ENCODE measurements around the gene ZFR2.

ZFR2 gene

DNA sequence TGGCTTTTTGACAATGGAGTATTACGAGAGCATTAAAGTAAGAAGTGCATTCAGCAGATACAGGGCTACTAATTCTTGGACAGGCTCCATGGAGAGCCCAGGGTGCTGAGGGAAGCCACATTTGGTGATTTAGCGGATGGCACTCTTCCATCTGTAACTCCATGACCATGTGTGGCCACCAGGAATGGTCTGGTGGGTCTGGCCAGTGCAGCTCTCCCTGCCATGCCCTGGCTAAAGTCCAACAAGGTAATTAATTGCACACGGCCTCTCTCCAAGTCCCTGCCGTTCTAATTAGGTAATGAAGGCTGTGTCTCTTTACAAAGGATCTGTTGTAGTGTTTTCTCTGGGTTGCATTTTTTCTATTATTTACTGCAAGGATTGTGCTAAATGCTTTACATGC lies 4.3 kb upstream of the ZFR2 start:
- DNase-seq, result no peak

DNA sequence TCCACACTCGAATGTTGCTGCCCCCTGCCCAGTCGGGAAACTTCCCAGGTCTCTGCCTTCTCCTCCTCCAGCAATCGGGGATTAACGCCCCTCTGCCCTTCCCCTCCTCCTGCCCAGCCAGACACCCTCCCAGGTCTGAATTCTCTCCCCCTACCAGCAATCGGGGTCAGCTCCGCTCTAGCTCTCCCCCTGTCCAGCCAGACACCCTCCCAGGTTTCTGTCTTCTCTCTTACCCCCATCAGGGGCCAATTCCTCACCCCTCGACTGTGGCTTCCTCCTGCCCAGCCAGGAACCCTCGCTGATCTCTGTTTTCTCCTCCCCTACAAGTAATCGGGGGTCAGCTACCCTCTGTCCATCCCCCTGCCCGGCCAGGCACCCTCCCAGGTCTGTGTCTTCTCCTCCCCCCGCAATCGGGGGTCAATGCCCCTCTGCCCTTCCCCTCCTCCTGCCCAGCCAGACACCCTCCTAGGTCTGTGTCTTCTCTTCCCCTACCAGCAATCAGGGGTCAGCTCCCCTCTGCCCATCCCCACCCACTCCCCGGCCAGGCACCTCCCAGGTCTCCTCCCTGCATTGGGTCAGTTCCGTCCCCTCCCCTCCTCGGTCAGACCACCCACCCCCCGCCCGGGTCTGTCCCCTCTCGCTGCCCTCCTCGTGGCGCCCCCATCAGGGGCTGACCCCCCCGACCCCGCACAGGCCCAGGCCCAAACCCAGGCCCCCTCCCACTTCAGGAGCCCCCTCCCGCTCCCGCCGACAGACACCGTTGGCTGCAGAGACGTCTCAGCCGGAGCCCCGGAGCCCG lies 668 bp downstream of the ZFR2 start:
- DNase-seq, result no peak

DNA sequence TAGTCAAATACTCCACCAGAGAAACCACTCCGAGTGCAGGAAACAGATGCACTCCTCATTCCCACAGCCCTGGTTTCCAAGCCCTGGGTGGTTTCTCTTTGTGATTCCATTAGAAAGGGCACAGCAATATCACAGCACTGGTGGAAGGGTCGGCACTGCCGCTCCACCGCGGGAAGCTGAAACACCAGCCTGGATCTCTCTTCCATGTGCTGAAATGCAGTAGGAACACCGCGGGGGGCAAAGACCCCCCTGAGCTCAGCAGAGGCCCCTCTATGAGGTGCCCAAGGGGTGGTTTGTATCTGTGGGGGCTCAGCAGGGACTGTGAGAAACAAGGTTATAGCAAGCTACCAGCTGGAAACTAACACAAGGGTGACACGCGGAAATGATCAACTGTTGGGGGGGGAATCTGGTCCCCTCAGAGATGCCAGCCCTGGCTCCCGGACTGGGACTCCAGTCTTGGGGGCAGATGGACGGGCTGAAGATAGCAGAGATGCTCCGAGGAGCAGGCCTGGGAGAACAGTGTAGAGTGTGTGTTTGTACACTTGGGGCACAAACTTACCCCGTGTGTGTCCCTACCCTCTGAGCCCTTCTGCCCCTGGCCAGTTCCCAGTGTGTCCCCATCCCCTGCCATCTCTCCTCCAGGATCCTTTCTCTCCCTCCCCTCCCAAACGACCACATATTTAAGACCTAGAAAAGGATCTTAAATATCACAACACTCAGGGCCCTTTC lies 1.8 kb downstream of the ZFR2 start:
- no peak for DNase-seq

DNA sequence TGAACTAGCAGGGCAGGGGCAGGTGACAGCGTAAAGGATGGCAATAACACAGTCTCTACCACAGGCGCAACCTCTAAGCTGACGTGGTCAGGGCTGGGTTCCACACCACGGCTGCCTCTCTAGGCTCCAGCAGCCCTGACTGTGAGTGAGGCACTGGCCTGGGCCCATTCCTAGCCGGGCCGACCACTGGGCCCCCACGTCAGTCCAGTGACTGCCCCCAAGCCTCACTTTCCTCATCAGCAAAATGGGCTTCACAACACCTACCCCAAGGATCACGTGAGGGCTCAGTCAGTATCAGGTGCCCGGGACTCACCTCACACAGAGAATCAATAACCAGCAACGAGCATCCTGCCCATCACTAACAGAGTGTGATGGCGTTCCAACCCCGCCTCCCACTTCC lies 5.2 kb downstream of the ZFR2 start:
- no peak for DNase-seq

DNA sequence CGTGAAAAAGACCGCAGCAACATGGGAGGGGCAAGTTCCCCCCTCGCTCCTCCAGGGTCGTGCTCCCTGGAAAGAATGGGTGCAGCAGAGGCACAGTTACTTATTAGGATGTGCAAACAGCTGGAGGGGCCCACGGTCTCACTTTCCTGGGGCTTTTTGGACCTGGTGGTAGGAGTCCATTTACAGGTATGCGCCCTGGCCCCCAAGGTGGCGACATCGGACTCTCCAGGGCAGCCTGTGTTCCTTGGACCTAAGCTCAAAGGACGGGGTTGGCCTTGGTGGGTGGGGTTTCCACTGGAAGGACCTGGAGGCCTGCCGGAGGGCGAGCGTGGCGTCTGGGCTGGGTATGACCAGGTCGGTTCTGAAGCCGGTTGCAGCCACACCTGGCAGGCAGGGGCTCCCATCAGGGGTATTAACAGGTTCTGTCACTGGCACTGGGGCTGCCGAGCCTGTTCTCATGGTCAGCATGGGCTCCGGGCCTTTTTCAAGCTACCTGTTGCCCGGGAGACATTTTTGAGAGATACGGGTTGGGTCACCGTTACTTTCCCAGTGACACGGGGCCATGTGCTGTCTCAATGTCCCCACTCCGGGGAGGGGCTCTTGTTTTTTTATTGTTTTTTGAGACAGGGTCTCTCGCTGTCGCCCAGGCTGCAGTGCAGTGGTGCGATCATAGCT lies 5.9 kb downstream of the ZFR2 start:
- DNase-seq, result no peak

DNA sequence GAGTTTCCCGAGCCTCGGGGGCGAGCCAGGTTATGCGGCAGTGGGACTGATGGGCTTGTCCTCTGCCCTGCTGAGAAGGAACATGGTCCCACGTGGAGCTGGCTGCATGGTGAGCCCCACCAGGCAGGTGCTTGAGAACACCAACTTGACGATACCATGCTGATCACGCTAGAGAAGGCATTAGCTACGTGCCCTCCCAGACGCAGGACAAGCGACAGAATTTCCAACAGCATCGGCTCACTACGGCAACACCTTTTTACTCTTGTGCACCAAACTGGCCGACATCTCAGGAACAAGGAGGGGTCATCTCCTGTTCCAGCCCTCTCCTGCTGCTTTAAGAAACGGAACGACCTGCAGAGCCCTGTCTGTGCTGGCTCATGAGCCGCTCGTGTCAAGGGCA lies 8.3 kb downstream of the ZFR2 start:
- no peak for DNase-seq

DNA sequence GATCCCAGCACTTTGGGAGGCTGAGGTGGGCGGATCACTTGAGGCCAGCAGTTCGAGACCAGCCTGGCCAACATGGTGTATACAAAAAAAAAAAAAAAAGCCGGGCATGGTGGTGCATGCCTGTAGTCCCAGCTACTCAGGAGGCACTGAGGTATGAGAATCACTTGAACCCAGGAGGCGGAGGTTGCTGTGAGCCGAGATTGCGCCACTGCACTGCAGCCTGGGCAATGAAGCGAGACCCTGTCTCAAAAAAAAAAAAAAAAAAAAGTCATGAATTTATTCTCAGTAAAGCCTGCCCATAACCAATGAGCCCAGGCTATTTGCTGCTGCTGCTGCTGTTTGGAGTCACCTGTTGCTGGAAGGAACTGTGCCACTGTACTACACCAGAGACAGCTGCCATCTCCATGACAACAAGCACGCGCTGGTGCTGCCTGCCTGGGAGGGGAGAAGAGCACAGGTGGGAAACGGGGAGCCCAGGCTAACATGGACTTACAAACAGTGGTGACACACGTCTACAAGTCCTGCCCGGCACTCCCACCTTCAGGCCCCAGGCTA lies 11.3 kb downstream of the ZFR2 start:
- no peak for DNase-seq

DNA sequence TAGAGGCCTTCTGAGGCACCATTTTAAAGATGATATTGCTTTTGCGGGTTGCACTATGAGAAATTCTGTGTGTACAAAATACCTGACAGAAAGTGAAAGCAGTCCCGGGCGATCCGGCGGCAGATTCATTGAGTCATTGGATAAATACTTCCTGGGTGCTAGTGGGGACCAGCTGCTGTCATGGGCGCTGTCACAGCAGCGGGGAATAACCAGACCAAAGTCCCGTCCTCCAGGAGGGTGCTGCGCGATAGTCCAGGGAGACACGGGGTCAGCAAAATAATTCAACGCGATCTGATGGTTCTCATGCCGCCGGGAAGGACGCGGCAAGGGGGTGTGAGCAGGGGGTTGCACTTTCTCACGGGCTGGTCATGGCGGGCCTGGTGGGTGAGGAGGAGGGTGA lies 13.5 kb downstream of the ZFR2 start:
- DNase-seq, result no peak

DNA sequence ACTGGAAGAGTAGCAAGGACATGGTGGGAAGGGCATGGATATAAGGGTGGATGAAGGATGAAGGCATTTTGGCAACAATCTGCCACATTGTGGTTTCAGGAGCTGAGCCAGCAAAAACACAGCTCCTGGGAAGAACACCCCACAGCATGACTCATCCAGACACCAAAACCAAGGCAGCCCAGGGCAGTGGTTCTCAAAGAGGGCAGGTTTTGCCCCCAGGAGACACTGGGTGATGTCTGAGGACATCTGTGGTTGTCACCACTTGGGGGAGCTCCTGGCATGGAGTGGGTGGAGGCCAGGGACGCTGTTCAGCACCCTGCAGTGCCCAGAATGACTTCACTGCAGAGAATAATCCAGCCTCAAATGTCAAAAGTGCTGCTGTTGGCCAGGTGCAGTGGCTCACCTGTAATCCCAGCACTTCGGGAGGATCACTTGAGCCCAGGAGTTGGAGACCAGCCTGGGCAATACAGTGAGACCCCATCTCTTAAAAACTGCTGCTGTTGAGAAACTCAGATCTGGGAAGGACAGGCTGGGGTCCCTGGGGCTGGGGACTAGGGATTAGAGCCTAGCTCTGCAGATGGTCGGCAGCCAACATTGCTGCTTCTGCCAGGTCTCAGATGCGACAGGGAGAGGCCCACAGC lies 16.1 kb downstream of the ZFR2 start:
- peak; percentile 35 for DNase-seq

DNA sequence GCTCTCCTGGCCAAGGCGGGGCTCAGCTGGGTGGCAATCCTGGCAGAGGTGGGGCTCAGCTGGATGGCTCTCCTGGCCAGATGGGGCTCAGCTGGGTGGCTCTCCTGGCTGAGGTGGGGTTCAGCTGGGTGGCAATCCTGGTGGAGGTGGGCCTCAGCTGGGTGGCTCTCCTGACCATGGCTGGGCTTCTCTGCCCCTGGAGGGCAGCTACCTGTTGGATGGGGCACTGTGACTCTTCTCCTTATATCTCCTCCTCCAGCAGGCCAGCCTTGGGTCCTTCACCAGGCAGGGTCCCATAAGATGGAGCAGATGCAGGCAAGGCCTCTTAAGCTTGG lies 16.7 kb downstream of the ZFR2 start:
- no peak for DNase-seq

DNA sequence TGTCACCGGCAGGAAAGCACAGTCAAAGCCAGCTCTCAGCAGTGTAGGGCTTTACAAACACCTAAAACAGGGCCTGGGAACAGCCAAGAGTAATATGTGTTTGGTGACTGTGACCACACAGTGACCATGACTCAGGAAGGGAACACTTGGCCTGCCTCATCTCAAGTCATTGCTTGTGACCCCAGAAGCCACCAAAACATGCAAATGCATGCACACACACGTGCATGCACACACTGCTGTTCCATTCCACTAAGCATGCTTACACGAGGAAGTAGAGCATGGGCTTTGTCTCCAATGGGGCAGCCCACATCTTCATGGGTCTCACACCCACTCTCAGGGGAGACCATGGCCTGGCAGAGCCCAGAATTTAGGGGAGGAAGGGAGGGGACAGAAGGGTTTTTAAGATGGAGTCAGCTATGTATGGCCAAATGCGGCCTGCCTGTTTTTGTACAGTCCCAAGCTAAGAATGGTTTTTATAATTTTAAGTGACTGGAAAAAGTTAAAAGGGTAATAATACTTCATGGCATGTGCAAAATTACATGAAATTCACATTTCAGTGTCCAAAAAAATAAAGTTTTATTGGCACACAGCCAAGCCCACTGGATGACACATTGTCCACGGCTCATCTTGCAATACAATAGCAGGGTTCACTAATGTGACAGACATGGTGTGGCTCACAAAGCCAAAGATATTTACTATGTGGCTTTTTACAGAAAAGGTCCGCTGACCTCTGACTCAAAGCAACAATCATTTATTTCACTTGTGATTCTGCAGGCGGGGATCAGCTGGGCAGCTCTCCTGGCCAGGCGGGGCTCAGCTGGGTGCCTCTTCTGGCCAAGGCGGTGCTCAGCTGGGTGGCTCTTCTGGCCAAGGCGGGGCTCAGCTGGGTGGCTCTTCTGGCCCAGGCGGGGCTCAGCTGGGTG lies 17.3 kb downstream of the ZFR2 start:
- no peak for DNase-seq

DNA sequence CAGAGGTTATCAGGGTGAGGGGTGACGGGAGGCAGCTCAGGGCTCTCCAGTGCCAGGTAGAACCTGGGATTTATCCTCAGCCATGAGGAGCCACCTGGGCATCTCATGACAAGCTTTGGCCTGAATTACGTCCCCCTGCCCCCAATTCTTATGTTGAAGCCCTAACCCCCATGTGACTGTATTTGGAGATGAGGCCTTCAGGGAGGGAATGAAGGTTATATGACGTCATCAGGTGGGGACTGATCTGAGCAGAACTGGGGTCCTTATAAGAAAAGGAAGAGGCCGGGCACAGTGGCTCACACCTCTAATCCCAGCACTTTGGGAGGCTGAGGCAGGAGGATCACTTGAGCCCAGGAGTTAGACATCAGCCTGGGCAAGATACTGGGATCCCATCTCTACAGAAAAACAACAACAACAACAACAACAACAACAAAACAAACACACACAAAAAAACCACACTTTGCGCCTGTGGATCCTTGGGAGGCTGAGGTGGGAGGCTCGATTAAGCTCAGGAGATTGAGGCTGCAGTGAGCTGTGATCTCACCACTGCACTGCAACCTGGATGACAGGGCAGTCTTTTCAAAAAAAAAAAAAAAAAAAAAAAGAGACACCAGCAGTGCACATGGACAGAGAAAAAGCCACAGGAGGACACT lies 18.4 kb downstream of the ZFR2 start:
- no peak for DNase-seq

DNA sequence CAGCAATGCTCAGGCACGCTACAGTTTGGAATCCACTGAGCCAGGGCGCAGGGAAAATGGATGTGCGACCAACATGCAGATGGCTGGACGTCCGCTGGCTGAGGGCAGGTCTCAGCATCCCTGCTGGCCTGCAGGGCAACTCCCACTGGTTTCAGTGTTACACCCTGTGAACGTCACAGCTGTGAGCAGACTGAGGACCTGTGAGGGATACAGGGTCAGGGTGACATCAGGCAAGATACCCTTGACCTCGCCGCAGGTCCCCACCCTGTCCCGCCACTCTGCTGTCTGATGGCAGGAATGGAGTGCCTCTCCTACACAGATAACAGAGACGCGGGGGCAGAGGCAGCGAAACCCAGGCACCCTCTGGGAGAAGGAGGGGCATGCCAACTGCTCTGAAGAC lies 19.1 kb downstream of the ZFR2 start:
- DNase-seq, result no peak

DNA sequence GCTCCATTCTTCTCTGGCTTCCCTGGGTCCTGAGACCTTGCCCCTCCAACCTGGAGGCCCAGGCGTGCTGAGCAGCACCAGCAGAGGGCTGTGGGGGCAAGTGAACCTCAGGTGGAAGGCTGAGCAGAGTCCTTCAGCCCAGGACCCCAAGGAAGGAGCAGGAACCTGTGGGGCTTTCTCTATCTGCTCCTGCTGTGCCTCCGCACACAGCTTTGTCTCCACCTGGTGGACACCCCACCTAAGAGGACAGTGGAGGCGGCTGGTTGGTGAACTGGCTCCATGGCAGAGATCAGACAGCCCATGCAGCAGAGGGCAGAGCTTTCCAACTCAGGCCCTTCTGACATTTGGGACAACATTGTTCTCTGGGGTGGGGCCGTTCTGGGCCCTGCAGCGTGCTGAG lies 19.7 kb downstream of the ZFR2 start:
- DNase-seq, result peak; percentile 67

DNA sequence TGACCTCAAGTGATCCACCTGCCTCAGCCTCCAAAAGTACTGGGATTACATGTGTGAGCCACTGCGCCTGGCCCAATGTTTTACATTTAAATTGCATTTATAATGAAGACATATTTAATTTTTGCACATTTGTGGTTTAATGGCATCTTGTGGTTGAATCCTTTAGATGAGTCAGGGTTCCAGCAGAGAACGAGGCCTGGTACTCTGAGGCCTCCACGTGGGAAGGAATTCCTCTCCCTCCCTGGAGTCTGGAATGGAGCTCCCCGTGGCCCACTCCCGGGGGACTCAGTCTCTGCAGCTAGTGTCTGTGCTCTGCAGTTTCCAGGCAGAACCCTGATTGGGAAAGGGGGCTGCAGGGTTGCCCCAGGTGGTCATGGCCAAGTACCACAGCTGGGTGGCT lies 24.2 kb downstream of the ZFR2 start:
- DNase-seq, result no peak

DNA sequence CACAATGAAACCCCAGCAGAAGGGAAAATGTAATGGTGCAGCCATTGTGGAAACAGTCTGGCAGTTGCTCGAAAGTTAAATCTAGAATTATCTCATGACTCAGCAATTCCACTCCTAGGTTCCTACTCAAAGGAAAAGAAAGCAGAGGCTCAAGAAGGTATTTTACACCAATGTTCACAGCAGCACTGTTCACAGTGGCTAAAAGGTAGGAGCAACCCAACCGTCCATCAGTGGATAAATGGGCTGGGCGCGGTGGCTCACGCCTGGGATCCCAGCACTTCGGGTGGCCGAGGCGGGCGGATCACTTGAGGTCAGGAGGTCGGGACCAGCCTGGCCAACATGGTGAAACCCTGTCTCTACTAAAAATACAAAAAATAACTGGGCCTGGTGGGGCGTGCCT lies 25.9 kb downstream of the ZFR2 start:
- no peak for DNase-seq

DNA sequence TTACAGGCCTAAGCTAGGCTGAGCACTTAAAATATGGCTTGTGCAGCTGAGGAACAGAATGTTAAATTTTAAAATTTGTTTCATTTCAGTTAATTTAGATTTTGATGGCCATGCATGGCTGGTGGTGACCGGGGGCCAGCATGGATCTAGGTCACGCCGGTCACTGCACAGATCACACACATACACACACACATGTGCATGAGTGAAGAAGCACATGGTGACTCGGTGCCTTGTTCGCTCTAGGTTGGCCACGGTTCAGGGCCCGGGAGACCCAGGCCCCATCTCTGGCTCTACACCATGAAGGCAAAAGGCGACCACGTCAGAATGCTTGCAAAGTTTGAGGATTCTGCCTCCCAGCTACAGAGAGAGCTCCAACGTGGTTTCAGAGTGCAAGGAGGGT lies 28.0 kb downstream of the ZFR2 start:
- no peak for DNase-seq

DNA sequence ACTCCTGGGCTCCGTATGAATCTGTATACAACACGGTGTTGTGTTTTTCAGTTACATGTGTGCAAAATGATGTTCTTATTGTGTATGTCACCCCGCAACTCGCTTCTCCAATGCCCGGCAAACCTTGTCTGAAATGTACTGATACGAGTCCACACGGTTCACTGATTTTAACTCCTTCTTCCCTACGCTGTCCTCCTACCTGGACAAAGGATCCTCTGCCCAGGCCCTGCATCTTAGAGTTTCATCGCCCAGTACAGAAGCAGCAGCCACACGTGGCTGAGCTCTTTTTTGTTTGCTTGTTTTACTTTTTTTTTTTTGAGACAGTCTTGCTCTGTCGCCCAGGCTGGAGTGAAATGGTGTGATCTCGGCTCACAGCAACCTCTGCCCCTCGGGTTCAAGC lies 28.9 kb downstream of the ZFR2 start:
- no peak for DNase-seq

DNA sequence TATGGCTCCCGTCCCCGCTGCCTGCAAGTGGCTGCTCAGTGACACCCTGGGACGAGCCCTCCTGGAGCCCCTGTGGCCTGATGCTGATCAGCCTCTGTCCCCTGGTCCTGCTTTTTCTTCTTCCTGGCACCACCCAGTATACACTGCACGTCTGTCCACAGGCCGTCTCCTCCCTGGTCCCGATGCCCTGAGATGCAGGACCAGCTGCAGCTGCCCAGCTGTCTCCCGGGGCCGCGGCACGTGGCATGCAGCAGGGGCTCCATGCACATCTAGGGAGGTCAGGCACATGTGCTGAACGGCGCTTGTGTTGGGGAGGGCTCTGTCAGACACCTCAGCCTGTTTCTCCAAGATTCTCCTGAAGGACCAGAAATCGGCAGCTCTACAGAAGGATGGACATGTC lies 30.2 kb downstream of the ZFR2 start:
- no peak for DNase-seq

DNA sequence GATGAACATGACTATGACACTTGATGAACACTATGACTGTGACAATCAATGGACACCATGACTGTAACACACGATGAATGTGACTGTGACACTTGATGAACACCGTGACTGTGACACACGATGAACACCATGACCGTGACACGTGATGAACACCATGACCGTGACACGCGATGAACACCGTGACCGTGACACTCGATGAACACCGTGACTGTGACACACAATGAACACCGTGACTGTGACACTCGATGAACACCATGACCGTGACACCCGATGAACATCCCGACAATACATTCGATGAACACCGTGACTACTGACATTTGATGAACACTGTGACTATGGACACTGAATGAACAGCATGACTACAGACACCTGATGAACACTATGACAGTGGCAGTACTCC lies 30.9 kb downstream of the ZFR2 start:
- no peak for DNase-seq

DNA sequence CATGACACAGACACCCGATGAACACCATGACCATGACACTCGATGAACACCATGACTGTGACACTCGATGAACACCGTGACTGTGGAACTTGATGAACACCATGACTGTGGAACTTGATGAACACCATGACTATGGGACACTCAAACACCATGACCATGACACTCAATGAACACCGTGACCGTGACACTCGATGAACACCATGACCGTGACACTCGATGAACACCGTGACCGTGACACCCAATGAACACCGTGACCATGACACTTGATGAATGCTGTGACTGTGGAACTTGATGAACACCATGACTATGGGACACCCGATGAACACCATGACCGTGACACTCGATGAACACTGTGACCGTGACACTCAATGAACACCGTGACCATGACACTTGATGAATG lies 31.5 kb downstream of the ZFR2 start:
- no peak for DNase-seq

DNA sequence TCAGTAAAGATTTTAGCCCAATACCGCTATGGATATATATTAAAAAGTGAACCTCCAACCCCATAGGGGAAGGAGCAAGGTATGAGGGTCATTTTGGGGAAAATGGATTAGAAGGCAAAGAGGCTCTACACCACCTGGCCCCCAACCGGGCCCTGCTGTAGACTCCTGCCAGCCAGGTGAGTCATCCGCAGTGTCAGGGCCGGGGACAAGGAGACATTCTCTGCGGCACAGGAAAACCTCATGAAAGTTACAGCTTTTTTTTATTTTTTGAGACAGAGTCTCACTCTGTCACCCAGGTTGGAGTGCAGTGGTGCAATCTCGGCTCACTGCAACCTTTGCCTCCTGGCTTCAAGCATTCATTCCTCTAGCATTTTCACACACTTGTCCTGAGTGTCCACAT lies 32.0 kb downstream of the ZFR2 start:
- no peak for DNase-seq

Measured in stimulated activated CD4-positive, alpha-beta T cell treated with anti-CD3 and anti-CD28 coated beads, Interleukin-15, amount 100 ng/mL, for 24 hours (primary cell).